ENCODE results near the gene VPS26C. TPM values are rescaled to one million over a fixed set of nuclear protein-coding genes. Genes with fewer than 3 reads are reported as not detected.

VPS26C gene
- total RNA-seq, 1 donor from 2014 or later = 68.4 TPM

GRCh38 chr21:37204580-37204979 lies 62.6 kb downstream of the VPS26C start:
- no peak for DNase-seq (ENCODE audit: low read depth in 2 of 2)

DNA sequence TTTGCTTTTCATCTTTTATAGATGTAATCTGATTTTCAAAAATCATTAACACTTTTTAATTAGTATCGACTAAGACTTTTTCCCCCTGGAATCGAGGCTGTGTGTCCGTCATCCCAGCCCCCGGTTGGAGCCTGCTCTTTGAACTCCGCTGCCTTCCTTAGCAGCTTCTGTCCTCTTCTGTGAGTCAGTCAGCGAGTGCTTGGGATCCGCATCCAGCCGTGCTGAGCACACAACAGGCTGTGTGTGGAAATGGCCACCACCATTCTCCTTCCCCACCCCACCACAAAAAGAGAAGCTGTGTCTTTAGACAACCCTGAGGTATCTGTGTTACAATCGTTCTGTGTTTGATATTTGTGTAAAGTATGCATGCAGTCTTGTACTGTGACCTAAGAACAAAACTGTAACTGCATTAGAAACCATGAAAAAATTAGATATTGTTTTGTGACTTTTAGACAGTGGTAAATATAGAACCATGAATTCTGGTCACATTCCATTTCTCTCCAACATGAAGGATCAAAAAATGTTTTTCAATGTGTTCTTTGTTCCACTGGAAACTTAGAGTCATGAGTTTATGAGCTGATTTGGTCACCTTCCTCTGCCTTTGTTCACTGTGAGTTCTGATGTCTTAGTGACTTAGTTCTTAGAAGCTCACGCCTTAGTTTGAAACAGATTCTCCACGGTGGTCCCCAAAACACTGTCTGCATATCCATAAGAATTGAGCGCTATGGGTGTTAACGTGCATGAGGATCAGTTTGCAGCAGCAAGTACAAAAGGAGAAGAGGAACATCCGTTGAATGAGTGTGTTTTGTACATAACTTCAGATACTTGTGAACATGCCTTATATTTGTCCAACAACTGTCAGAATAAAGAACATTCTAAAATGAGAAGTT lies 64.7 kb downstream of the VPS26C start:
- no peak for DNase-seq (ENCODE audit: low read depth in 2 of 2)

- no peak for DNase-seq (ENCODE audit: low read depth in 2 of 2)
Observed at GRCh38 chr21:37200641-37201480, 66.3 kb downstream of the VPS26C start.

DNA sequence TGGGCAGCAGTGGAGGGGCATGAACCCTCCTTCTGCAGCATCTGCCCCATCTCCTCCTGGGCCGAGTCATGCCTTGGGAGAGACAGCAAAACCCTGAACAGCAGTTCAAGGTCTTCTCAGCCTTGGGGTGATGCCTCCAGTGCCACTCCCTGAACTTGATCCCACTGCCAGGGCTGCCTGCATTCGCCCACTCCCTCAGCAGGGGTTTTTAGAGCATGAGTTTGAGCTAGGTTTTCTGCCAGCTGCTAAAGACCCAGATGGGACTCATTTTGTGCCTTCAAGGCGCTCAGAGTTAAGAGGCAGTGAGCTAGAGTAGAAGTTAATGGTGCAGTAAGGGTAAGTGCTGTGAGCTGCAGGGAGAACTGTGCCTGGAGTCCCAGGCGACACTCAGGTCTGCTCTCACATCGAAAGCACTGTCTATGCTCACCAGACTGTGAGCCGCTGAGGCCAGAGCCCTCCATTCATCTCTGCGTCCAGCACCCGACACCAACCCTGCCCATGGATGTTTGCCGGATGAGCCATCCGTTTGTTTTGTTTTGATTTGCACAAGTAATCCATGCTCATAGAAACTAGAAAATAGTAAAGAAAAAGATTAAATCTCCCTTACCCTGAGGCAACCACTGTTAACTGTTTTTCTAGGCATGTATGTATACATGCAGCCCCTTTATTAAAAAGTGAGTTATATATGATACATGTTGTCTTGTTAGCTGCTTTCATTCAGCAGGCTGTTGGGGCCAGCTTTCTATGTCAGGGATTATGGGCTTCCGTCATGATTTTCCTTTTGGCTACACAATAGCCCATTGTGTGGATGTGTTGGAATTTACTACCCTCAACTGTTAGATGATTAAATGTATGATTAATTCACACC lies 67.8 kb downstream of the VPS26C start:
- peak; percentile 84 to 88 for DNase-seq (ENCODE audit: low read depth in 2 of 2)

- DNase-seq (ENCODE audit: low read depth in 2 of 2) = no peak
Observed at GRCh38 chr21:37197746-37198145, 69.4 kb downstream of the VPS26C start.

- DNase-seq (ENCODE audit: low read depth in 2 of 2) = no peak
Observed at GRCh38 chr21:37196847-37197246, 70.3 kb downstream of the VPS26C start.

DNA sequence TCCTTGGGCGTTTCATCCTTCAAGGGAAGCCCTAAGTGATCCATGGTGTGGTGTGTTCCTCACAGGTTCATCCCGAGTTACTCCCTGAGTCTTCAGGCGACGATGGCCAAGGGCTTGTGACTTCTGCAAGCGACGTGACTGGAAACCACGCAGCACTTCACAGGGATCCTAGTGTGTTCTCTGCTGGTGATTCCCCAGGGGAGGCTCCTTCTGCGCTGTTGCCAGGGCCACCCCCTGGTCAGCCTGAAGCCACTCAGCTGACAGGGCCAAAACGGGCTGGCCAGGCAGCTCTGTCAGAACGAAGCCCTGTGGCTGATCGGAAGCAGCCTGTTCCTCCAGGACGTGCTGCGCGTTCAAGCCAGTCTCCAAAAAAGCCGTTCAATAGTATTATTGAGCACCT lies 71.5 kb downstream of the VPS26C start:
- DNase-seq (ENCODE audit: low read depth in 2 of 2) = no peak

- no peak for DNase-seq (ENCODE audit: low read depth in 2 of 2)
Observed at GRCh38 chr21:37195059-37195458, 72.1 kb downstream of the VPS26C start.

- no peak for DNase-seq (ENCODE audit: low read depth in 2 of 2)
Observed at GRCh38 chr21:37193676-37194075, 73.5 kb downstream of the VPS26C start.

DNA sequence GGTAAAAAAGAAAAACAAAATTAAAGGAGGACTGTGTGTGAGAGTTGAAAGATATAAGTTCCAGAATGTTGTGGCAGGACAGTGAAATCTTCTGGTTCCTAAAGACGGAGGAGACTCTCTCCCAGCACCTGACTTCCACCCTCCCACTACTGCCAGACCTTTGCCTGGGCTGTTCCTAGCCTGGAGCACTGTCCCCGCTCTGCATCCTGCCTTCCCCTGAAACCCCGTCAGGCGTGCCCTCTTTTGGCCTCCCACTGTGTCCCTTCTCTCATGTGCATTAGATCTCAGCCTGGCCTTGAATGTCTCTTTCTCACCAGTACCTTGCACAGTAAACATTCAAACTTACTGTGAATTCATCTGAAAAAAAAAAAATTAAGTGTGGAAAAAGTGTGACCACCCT lies 74.1 kb downstream of the VPS26C start:
- DNase-seq (ENCODE audit: low read depth in 2 of 2) = no peak

DNA sequence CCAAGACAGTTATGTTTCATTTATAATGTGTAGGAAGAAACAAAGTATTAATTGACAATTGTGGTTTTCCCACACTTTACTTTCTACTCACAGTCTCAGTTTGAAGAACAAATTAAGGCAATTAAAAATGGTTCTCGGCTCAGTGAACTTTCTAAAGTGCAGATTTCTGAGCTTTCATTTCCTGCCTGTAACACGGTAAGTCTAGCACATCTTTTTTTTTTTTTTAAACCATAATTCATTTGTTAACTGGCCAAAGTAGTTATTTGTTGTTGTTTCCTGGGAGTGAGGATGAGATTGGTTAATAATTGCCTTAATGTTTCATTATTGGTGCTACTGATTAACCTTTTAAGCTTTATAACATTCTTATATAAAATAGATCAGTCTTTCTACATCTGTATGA lies 75.1 kb downstream of the VPS26C start:
- no peak for DNase-seq (ENCODE audit: low read depth in 2 of 2)

- DNase-seq (ENCODE audit: low read depth in 2 of 2) = no peak
Observed at GRCh38 chr21:37188825-37189224, 78.3 kb downstream of the VPS26C start.

DNA sequence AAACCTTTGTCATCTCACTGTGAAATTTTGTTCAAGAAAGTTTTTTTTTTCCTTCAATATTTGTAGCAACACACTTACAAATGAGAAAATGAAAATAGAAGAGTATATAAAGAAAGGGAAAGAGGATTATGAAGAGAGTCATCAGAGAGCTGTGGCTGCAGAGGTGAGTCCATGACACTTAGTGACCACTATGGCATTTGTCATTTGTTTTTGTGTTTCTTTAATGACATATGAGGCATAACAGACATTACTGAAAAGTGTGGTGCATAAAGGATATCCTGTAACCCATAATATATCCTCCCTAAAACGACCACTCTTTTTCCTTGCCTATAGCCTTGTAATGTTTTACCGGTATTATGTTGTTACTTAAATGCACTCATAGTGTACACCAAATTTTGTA lies 80.2 kb downstream of the VPS26C start:
- no peak for DNase-seq (ENCODE audit: low read depth in 2 of 2)

DNA sequence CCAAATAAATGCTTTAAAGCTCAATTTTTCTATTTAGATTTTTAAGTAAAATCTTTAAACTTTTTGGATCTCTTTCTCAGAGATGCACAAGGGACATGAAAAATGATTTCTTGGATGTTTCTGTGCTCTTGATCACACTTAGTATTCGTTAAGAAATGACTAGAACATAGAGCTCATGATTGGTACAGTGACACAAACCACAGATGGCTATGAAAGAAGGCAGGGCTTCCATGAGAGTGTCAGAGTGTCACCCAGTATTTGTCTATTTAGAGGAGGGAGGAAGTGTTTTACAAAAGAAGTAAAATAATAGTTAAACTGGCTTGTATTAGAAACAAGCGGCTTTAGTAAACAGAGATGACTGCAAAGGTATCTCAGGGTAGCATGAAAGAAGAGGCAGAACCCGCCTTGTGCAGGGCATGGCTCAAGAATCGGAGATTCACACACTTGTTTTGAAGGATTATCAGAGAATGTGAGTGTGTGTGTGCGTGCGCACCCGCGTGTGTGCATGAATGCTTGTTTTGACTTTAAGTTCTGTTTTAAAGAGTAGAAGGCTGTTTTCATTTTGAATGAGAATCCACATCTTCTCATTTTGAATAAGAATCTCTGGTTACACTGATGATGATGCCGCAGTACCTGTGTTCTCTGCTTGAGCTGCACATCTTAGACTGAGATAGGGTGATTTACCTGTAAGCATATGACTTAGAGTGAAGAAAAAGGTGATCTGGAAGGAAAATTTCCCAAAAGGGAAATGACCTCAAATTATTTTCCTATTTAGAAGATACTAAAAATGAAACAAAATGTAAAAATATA lies 82.1 kb downstream of the VPS26C start:
- DNase-seq (ENCODE audit: low read depth in 2 of 2) = no peak

- DNase-seq (ENCODE audit: low read depth in 2 of 2) = no peak
Observed at GRCh38 chr21:37183749-37184148, 83.4 kb downstream of the VPS26C start.

DNA sequence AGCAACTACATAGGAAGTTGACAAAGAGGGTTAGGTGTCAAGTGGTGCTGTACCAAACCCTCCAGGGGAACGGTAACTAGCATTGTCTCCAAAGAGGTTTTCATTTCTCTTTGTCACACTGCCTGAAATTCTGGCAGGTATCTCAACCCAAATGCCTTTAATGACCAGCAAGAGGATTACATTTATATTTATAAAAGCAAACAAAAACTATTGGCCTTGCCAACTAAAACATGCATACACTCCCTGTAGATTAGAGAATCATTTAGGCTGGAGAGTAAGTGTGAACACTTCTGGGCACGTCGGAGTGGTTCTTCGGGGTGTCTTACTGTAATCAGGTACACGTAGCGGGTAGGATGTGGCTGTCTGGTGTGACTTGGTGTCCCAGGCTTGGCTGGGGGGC lies 84.9 kb downstream of the VPS26C start:
- no peak for DNase-seq (ENCODE audit: low read depth in 2 of 2)

DNA sequence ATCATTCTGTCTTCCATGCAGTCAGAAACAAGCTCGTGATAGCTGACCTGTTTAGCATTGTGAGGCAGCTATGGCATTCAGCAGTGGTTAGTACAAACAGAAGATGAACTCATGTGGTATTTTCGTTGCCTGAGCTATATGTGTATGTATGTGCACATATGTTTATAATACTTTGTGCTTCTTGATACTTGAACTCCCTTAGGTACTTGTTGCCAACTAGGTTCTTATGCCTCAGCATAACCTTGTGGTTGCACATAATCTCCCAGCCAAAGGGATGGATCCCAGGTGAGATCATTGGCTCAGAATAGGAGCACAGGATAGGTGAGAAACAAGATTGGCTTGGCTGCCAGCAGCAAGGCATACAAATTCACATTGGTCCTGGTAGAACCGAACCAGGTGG lies 86.1 kb downstream of the VPS26C start:
- DNase-seq (ENCODE audit: low read depth in 2 of 2) = no peak

- DNase-seq (ENCODE audit: low read depth in 2 of 2) = no peak
Observed at GRCh38 chr21:37176716-37177115, 90.4 kb downstream of the VPS26C start.

All from dermis microvascular lymphatic vessel endothelial cell (primary cell).